GM18867 (cell line): ENCODE measurements around the gene PADI3.

ENCODE experiments used
- ATAC-seq: cut with Tn5 transposase; IDR thresholded peaks from one replicate; pipeline ENCODE4 v1.9.1; 2021; ENCODE audit warnings: mild to moderate bottlenecking, moderate library complexity; ENCODE audit not compliant: unreplicated experiment

Gene PADI3

GRCh38 chr1:17295292-17295691 lies 46.4 kb downstream of the PADI3 start:
- ATAC-seq: no peak

GRCh38 chr1:17296086-17296485 lies 47.2 kb downstream of the PADI3 start:
- no peak for ATAC-seq

GRCh38 chr1:17297991-17298390 lies 49.1 kb downstream of the PADI3 start:
- ATAC-seq: no peak

- no peak for ATAC-seq
Measured at GRCh38 chr1:17301767-17302166, 52.9 kb downstream of the PADI3 start.

- no peak for ATAC-seq
Measured at GRCh38 chr1:17304151-17304825, 55.4 kb downstream of the PADI3 start.

- ATAC-seq: no peak
Measured at GRCh38 chr1:17304826-17305175, 55.9 kb downstream of the PADI3 start.

- ATAC-seq: no peak
Measured at GRCh38 chr1:17305576-17306095, 56.7 kb downstream of the PADI3 start.

GRCh38 chr1:17306407-17306806 lies 57.5 kb downstream of the PADI3 start:
- no peak for ATAC-seq

- ATAC-seq: no peak
Measured at GRCh38 chr1:17306921-17307320, 58.0 kb downstream of the PADI3 start.

GRCh38 chr1:17307329-17307728 lies 58.4 kb downstream of the PADI3 start:
- no peak for ATAC-seq

- ATAC-seq: no peak
Measured at GRCh38 chr1:17307946-17308345, 59.0 kb downstream of the PADI3 start, which contains the start of gene PADI4. TSS of gene PADI4 (plus strand) at chr1:17308197. CDS start at chr1:17308223, 26 bp downstream.

GRCh38 chr1:17308593-17308992 lies 59.7 kb downstream of the PADI3 start:
- no peak for ATAC-seq

GRCh38 chr1:17309426-17310067 lies 60.6 kb downstream of the PADI3 start:
- no peak for ATAC-seq

- ATAC-seq: no peak
Measured at GRCh38 chr1:17310068-17310640, 61.3 kb downstream of the PADI3 start.

GRCh38 chr1:17313530-17314309 lies 64.8 kb downstream of the PADI3 start:
- no peak for ATAC-seq

GRCh38 chr1:17314491-17314971 lies 65.6 kb downstream of the PADI3 start:
- no peak for ATAC-seq

- ATAC-seq: no peak
Measured at GRCh38 chr1:17315542-17316130, 66.7 kb downstream of the PADI3 start.

GRCh38 chr1:17316704-17317103 lies 67.8 kb downstream of the PADI3 start:
- ATAC-seq: no peak

- ATAC-seq: no peak
Measured at GRCh38 chr1:17318262-17318661, 69.4 kb downstream of the PADI3 start.

- no peak for ATAC-seq
Measured at GRCh38 chr1:17319561-17320350, 70.9 kb downstream of the PADI3 start.
